Measurements from ENCODE around the gene AUH. TPM values are rescaled to one million over a fixed set of nuclear protein-coding genes. Genes with fewer than 3 reads are reported as not detected.

AUH gene
- total RNA-seq, 1 donor: 13.4 TPM

DNA sequence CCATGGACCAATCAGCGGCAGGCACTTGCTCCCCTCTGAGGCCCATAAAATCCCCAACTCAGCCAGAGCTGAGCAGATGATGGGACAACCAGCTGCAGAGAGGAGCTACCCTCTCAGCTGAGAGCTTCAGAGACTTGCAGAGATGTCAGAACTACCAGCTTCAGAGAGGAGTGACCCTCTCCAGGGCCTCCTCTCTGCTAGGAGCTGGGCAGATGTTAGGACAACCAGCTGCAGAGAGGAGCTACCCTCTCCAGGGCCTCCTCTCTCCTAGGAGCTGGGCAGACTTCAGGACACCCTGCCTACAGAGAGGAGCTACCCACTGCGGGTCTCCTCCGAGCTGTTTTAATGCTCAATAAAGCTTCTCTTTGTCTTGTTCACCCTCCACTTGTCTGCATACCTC lies 3.0 kb upstream of the AUH start:
- no peak overlapping the region for H3K4me3 ChIP-seq (ENCODE audit: low read depth, low read length)
- TF ChIP-seq, protein P1, sequence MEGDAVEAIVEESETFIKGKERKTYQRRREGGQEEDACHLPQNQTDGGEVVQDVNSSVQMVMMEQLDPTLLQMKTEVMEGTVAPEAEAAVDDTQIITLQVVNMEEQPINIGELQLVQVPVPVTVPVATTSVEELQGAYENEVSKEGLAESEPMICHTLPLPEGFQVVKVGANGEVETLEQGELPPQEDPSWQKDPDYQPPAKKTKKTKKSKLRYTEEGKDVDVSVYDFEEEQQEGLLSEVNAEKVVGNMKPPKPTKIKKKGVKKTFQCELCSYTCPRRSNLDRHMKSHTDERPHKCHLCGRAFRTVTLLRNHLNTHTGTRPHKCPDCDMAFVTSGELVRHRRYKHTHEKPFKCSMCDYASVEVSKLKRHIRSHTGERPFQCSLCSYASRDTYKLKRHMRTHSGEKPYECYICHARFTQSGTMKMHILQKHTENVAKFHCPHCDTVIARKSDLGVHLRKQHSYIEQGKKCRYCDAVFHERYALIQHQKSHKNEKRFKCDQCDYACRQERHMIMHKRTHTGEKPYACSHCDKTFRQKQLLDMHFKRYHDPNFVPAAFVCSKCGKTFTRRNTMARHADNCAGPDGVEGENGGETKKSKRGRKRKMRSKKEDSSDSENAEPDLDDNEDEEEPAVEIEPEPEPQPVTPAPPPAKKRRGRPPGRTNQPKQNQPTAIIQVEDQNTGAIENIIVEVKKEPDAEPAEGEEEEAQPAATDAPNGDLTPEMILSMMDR (IDR thresholded peaks at IDR 0.05; ENCODE audit: insufficient read depth, low read depth, low read length): no peak
- no peak for DNase-seq (ENCODE audit: low read depth)

DNA sequence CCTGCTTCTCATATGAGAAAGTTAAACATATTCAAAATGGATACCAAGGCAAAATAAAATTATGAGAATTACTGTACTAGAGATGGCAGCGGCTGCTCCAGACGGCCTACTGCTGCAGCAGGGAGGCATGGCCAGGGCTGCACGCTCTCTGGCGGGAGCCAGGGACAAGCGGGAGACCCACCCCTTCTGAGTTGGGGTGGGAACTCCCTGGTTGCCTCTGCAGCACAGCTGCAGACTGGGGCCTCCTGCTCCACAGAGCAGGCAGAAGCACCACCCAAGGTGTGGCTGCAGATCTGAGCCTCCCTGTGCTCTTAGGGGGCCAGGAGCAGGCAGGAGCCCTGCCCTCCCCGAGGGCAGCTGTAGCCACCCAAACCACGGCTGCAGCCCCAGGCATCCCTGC lies 2.3 kb upstream of the AUH start:
- TF ChIP-seq, protein P1 (IDR thresholded peaks at IDR 0.05; ENCODE audit: insufficient read depth, low read depth, low read length): no peak
- no peak for DNase-seq (ENCODE audit: low read depth)
- no peak overlapping the region for H3K4me3 ChIP-seq (ENCODE audit: low read depth, low read length)

DNA sequence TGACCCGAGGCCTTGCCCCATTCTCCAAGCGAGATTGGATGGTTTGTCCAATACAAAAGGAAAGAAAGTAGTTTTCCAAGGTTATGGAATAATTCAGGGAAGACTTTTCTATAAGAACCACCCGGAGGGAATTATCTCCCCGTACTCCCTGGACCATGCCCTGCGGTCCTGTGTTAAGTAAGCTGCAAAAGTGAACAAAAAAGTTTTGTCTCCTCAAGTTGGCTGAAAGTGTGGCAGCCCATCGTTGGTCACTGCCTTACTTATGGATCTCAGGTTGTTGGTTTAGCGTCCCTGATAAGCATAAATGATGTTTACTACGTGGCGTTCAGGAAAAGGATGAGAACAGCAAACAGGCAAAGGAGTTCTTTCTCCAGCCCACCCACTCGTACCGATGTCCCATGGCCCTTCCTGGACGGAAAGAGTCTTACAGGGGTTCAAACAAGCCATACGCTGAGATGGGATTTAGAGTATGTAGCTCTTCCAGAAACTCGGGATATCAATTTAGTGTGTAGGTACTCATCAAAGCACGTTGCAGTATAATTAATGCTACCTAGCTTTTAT lies 413 bp upstream of the AUH start:
- no peak for DNase-seq (ENCODE audit: low read depth)
- peak overlapping the region; percentile 9 for H3K4me3 ChIP-seq (ENCODE audit: low read depth, low read length)
- TF ChIP-seq, protein P1 (IDR thresholded peaks at IDR 0.05; ENCODE audit: insufficient read depth, low read depth, low read length): no peak

DNA sequence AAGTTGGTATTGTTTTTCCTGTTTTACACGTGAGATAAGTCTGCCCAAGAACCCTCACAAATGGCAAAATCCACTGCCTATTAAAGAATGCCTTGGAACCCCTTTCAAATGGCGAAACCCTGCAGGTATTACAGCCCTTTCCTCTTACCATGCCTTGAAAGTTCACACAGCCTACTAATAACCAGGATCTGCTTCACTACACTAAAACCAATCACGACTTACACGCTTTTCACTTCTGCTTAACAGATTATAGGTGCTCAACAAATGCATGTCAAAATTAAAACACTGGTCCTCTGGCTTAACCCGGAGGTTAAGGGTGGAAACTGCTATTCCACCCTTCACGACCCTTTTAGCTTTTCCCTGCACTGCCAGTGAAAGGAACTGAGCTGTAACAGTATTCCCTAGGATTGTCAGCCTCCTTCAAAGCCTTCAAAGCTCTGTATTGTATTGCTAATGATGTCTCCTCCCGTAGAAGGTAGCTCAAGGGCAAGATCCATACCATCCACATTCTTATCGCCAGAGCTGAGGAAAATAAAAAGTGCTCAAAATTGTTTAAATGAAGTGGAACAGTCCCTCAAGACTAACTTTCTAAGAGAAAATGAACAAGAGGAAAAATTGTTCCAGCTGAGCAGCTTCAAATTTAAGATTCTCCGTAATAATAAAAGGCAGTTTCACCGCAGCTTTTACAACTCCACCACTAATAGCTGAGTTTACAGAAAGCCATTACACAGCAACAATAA lies 997 bp downstream of the AUH start:
- DNase-seq (ENCODE audit: low read depth): no peak
- TF ChIP-seq, protein P1 (IDR thresholded peaks at IDR 0.05; ENCODE audit: insufficient read depth, low read depth, low read length): no peak
- peak overlapping the region; percentile 95 for H3K4me3 ChIP-seq (ENCODE audit: low read depth, low read length)

DNA sequence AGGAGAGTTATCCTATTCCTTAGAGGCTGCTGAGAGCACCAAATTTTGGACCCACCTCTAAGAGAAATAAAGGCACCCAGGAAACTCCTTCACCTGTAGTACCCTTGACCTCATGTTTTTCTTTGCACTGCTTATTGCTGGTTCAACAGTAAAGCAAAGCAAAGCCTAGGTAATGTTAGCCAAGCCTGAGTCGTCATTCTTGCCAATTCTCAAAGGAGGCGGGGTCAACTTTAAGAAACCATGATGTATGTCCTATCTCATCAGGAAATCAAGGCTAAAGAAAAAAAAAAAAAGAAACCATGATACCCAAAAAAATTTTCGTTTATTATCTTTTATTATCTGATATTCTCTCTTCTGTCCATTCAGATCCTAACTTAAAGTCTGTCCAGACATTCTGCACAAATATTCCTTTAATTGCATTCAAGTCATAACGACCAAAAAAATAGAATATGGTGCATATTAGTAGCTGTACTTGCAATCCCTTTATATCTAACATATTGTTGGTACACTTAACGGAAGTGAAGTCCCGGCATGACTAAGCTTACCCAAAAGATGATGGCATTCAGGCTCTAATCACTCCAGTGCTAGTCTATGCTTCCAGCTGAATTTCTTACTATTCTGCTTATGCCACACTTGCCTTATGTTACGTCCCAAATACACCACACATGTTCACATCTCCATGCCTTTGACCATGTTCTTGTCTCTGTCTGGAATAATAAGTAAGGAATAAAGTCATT lies 1.8 kb downstream of the AUH start:
- peak overlapping the region; percentile 95 for H3K4me3 ChIP-seq (ENCODE audit: low read depth, low read length)
- DNase-seq (ENCODE audit: low read depth): no peak
- TF ChIP-seq, protein P1 (IDR thresholded peaks at IDR 0.05; ENCODE audit: insufficient read depth, low read depth, low read length): no peak

DNA sequence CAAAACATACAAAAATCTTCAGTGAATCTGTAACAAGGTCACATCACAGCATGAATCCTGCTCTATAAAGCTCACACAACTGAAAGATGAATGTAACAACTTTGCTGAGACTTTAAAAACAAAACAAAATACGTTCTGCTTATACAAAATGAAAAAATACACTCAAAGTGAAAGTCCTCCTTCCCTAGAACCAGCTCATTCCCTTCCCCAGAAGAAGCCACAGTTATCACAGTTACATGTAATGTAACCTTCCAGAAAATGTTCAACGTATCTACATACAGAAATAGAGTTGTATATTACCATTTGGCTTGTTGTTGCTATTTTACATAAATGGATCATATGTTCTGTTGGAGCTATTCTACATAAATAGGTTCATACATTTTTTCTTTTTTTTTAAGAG lies 2.6 kb downstream of the AUH start:
- no peak overlapping the region for H3K4me3 ChIP-seq (ENCODE audit: low read depth, low read length)
- no peak for DNase-seq (ENCODE audit: low read depth)
- TF ChIP-seq, protein P1 (IDR thresholded peaks at IDR 0.05; ENCODE audit: insufficient read depth, low read depth, low read length): no peak
